HCT116 (cell line): ENCODE results near the gene TAF10.

Experiments
- CBX3 ChIP-seq: IDR thresholded peaks from 2 replicates; pipeline ENCODE4 v1.6.1; 2012; ENCODE audit warnings: low read depth
- CEBPB ChIP-seq: IDR thresholded peaks from 2 replicates; pipeline ENCODE4 v1.6.1; 2012; ENCODE audit warnings: low read depth
- CTCF ChIP-seq, 3 experiments: fragments of 200-600 bp in 1 of 3; sonication (generic) in 1 of 3; IDR thresholded peaks in 2 of 3; conservative IDR thresholded peaks in 1 of 3; 2 replicates each; pipeline ENCODE4 v1.5.1; 2012 to 2017; ENCODE audit warnings: low read depth in 2 of 3, low read length in 2 of 3, antibody characterized with exemption in 1 of 3, borderline replicate concordance in 1 of 3, control low read depth in 1 of 3, mild to moderate bottlenecking in 1 of 3, mixed read lengths in 1 of 3, mixed run types in 1 of 3, moderate library complexity in 1 of 3; ENCODE audit not compliant: insufficient read depth in 1 of 3
- EZH2 ChIP-seq: fragments of 200-600 bp; sonication (generic); IDR thresholded peaks from 2 replicates; pipeline ENCODE4 v1.6.1; 2017; ENCODE audit warnings: antibody characterized with exemption, mixed run types
- EZH2phosphoT487 ChIP-seq: fragments of 200-600 bp; IDR thresholded peaks from 2 replicates; pipeline ENCODE4 v1.6.1; 2018; ENCODE audit warnings: antibody characterized with exemption, borderline replicate concordance
- JUND ChIP-seq: IDR thresholded peaks from 2 replicates; pipeline ENCODE4 v1.6.1; 2012
- MAX ChIP-seq: IDR thresholded peaks from 2 replicates; pipeline ENCODE4 v1.6.1; 2012
- POLR2A ChIP-seq: IDR thresholded peaks from 2 replicates; pipeline ENCODE4 v1.7.0; 2011; ENCODE audit warnings: borderline replicate concordance; ENCODE audit not compliant: insufficient read depth, insufficient read length; ENCODE audit errors: extremely low read depth
- RAD21 ChIP-seq: IDR thresholded peaks from 2 replicates; pipeline ENCODE4 v1.6.1; 2012; ENCODE audit warnings: low read depth, mild to moderate bottlenecking
- SP1 ChIP-seq: IDR thresholded peaks from 2 replicates; pipeline ENCODE4 v1.6.1; 2012; ENCODE audit warnings: low read depth
- ZBTB33 ChIP-seq: IDR thresholded peaks from 2 replicates; pipeline ENCODE4 v1.6.1; 2011; ENCODE audit warnings: mild to moderate bottlenecking, low read length, moderate library complexity; ENCODE audit not compliant: insufficient replicate concordance; ENCODE audit errors: extremely low read depth
- ZNF274 ChIP-seq: fragments of 200-500 bp; sonication (Bioruptor generic); IDR thresholded peaks from 2 replicates; pipeline ENCODE4 v1.6.1; 2014; ENCODE audit warnings: mild to moderate bottlenecking, low read depth, low read length, inconsistent platforms

GRCh38 chr11:6579681-6580080 is 32.3 kb downstream of the TAF10 start:
- no peak for TF ChIP-seq POLR2A
- TF ChIP-seq EZH2: no peak
- no peak for TF ChIP-seq CTCF (IDR thresholded peaks at IDR 0.05 in 2 of 3, conservative IDR thresholded peaks at IDR 0.05 in 1 of 3; ENCODE audit: borderline replicate concordance in 1 of 3, insufficient read depth in 1 of 3, low read depth in 2 of 3, low read length in 2 of 3)
- TF ChIP-seq RAD21: no peak
- no peak for TF ChIP-seq CEBPB
- TF ChIP-seq ZBTB33: no peak
- TF ChIP-seq JUND: no peak
- TF ChIP-seq SP1: no peak
- no peak for TF ChIP-seq MAX
- TF ChIP-seq EZH2phosphoT487: no peak
- TF ChIP-seq CBX3: no peak
- no peak for TF ChIP-seq ZNF274
